Gastroesophageal sphincter (tissue), 4 donors: ENCODE data around the gene PLCB1. TPM values are rescaled to one million over a fixed set of nuclear protein-coding genes. Genes with fewer than 3 reads are reported as not detected.

ENCODE experiments used
- ATAC-seq: fragments of 150-250 bp; one replicate; pipeline ENCODE4 v1.9.1; 2016; ENCODE audit warnings: mild to moderate bottlenecking, moderate library complexity
- H3K27ac ChIP-seq, 4 donors: fragments of 200-600 bp; sonication (generic) in 3 of 4; 1 replicate in 3 of 4; 2 replicates in 1 of 4; pipeline ENCODE4 v1.5.1; 2016 to 2019
- H3K27me3 ChIP-seq: fragments of 200-600 bp; sonication (generic); one replicate; pipeline ENCODE4 v1.5.1; 2019
- H3K36me3 ChIP-seq, 2 donors: fragments of 200-600 bp; sonication (generic); one replicate each; pipeline ENCODE4 v1.5.1; 2019; ENCODE audit warnings: control low read depth in 1 of 2
- H3K4me1 ChIP-seq, 3 donors: fragments of 200-600 bp; sonication (generic); 1 replicate in 2 of 3; 2 replicates in 1 of 3; pipeline ENCODE4 v1.5.1; 2016 to 2019; ENCODE audit warnings: control low read depth in 2 of 3
- H3K4me3 ChIP-seq, 2 donors: fragments of 200-600 bp; sonication (generic); one replicate each; pipeline ENCODE4 v1.5.1; 2019; ENCODE audit warnings: mild to moderate bottlenecking in 1 of 2, moderate library complexity in 1 of 2
- H3K9me3 ChIP-seq, 3 donors: fragments of 200-600 bp; sonication (generic); one replicate each; pipeline ENCODE4 v1.5.1; 2017 to 2019; ENCODE audit warnings: control low read depth in 2 of 3
- EP300 ChIP-seq: sonication (generic); formaldehyde crosslinking; IDR thresholded peaks from one replicate; pipeline ENCODE4 v1.6.1; 2017; ENCODE audit warnings: antibody characterized with exemption, mild to moderate bottlenecking
- POLR2A ChIP-seq, 2 donors: fragments of 450-650 bp; IDR thresholded peaks; one replicate each; pipeline ENCODE4 v1.6.1; 2017; ENCODE audit warnings: antibody characterized with exemption in 2 of 2, mild to moderate bottlenecking in 2 of 2, moderate library complexity in 1 of 2
- POLR2AphosphoS5 ChIP-seq: sonication (generic); formaldehyde crosslinking; IDR thresholded peaks from one replicate; pipeline ENCODE4 v1.6.1; 2017; ENCODE audit warnings: antibody characterized with exemption
- WGBS, 2 donors: methylation state at CpG; one replicate each; pipeline ENCODE4 v1.1.5; 2018; ENCODE audit warnings: low coverage in 1 of 2; 5-methylcytosine and 5-hydroxymethylcytosine counted together
- total RNA-seq, 4 donors: library from RNA; depleted of rRNA; stranded (reverse); fragments of >200 nt; gene quantifications; one replicate each; pipeline ENCODE4 v1.1.0, GENCODE V29; 2016
- TF ChIP-seq, protein P1 (sequence below), 4 experiments: fragments of 200-600 bp in 2 of 4; fragments of 450-650 bp in 2 of 4; sonication (generic) in 1 of 4; IDR thresholded peaks; one replicate each; pipeline ENCODE4 v1.5.1; 2017 to 2019; ENCODE audit warnings: antibody characterized with exemption in 4 of 4, mild to moderate bottlenecking in 2 of 4, moderate library complexity in 2 of 4

Gene PLCB1
- total RNA-seq, 4 donors from 2014 or later, result 60.8 to 104 (median 69.0) TPM

DNA sequence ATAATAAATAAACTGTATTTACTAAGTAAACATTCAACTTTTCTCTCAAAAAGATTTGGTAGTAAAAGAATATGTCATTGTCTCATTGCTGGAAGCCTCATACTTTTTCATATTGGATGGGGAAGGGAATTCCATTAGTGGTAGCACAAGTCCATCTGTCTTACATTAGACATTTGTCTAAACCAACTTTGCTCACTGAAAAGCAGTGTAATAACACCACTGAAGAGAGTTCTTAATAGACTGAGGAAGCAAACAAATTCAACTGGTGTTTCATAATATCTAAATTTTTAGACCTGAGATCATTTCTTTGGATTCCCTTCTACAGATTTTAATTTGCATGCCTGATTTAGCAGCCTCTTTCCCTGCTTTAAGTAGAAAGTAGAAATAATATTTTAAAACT, 62.7 kb downstream of the PLCB1 start:
- Histone ChIP-seq H3K4me3 (no peak overlapping the region), H3K36me3 (no peaks in the 10 kb centered on the region), H3K4me1 (peaks cover 0 to 33% (median 4%) of the 10 kb centered on the region in 3 donors), H3K9me3 (peaks cover 0 to 9% (median 0%) of the 10 kb centered on the region in 3 donors), H3K27ac (peak overlapping the region in 2 of 4 donors; percentile 42 to 60), H3K27me3 (no peaks in the 10 kb centered on the region)
- TF ChIP-seq POLR2A (IDR thresholded peaks at IDR 0.05), result no peak
- no peak for TF ChIP-seq POLR2AphosphoS5
- TF ChIP-seq EP300, result no peak
- TF ChIP-seq, protein P1, sequence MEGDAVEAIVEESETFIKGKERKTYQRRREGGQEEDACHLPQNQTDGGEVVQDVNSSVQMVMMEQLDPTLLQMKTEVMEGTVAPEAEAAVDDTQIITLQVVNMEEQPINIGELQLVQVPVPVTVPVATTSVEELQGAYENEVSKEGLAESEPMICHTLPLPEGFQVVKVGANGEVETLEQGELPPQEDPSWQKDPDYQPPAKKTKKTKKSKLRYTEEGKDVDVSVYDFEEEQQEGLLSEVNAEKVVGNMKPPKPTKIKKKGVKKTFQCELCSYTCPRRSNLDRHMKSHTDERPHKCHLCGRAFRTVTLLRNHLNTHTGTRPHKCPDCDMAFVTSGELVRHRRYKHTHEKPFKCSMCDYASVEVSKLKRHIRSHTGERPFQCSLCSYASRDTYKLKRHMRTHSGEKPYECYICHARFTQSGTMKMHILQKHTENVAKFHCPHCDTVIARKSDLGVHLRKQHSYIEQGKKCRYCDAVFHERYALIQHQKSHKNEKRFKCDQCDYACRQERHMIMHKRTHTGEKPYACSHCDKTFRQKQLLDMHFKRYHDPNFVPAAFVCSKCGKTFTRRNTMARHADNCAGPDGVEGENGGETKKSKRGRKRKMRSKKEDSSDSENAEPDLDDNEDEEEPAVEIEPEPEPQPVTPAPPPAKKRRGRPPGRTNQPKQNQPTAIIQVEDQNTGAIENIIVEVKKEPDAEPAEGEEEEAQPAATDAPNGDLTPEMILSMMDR (IDR thresholded peaks at IDR 0.05), result no peak
- peak; percentile 74 for ATAC-seq

DNA sequence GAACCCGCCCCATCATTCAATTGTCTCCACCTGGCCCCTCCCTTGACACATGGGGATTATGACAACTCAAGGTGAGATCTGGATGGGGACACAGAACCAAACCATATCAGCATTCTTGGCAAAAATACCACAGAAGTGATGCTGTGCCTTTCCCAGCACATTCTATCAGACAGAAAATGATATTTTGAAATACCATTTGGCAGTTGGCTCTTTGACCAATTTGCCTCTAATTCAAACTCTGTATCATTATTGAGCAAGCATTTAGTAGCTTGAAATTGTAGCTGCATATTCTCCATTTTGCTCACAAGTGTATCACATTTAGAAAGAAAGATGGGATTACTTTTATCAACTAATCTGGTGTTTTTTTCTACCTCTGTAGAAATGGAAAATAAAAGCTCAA, 64.0 kb downstream of the PLCB1 start:
- 100% methylated on average over 1 of the region's 1 CpG; no CpG with 5 or more reads in 1 of the 2 donors for WGBS, 2 donors
- no peak for ATAC-seq

DNA sequence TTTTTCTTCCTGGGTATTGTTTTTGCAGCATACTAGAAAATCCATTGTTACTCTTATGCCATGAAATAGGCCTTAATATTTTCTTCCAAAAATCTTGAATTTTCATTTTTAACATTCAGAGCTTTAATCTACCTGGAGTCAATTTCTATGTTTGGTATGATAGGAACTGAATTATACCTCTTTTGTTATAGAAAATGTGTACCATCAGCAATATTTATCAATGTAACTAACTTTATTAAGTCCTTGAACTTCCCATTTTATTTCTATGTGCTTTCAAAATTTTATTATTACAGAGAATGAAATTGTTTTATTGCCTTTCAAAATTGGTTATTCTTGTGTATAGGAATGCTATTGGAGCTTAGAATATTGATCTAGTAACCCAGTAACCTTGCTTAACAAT, 68.2 kb downstream of the PLCB1 start:
- Histone ChIP-seq H3K27me3 (no peaks in the 10 kb centered on the region), H3K36me3 (no peaks in the 10 kb centered on the region), H3K4me1 (peaks cover 0 to 11% (median 2%) of the 10 kb centered on the region in 3 donors), H3K4me3 (no peak overlapping the region), H3K27ac (no peak overlapping the region), H3K9me3 (no peaks in the 10 kb centered on the region)
- no peak for ATAC-seq
- TF ChIP-seq POLR2AphosphoS5, result no peak
- no peak for TF ChIP-seq EP300
- TF ChIP-seq, protein P1 (IDR thresholded peaks at IDR 0.05), result no peak
- TF ChIP-seq POLR2A (IDR thresholded peaks at IDR 0.05), result no peak

More for the DNA sequence above, 64.0 kb downstream of the PLCB1 start:
- Histone ChIP-seq H3K27ac (peak overlapping the region in 2 of 4 donors; percentile 42 to 60), H3K36me3 (no peaks in the 10 kb centered on the region), H3K4me1 (peaks cover 0 to 22% (median 4%) of the 10 kb centered on the region in 3 donors), H3K27me3 (no peaks in the 10 kb centered on the region), H3K4me3 (no peak overlapping the region), H3K9me3 (peaks cover 0 to 9% (median 0%) of the 10 kb centered on the region in 3 donors)
- TF ChIP-seq EP300 (no peak), POLR2A (IDR thresholded peaks at IDR 0.05) (no peak), POLR2AphosphoS5 (peak; percentile 29)
- TF ChIP-seq, protein P1 (IDR thresholded peaks at IDR 0.05), result no peak

DNA sequence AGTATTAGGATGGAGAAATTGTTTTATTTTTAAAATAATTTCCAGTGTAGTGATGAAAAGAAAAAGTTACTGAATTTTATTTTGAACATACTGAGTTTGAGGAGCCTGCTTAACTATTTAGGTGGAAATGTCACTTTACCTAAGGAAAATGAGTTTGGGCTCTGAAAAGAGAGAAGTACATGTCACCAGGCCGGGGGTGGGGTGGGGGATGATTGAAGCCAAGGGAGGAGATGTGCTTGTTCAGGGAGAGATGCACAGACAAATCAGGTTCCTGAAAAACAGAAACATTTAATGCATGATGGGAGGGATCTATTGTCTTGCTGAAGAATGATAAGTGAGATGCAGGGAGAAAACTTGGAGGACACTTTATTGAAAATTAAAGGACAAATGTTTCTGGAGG, 71.3 kb downstream of the PLCB1 start:
- Histone ChIP-seq H3K27me3 (no peaks in the 10 kb centered on the region), H3K4me1 (peaks cover 0 to 17% (median 3%) of the 10 kb centered on the region in 3 donors), H3K4me3 (no peak overlapping the region), H3K27ac (no peak overlapping the region), H3K36me3 (no peaks in the 10 kb centered on the region), H3K9me3 (no peaks in the 10 kb centered on the region)
- TF ChIP-seq POLR2A (IDR thresholded peaks at IDR 0.05) (no peak), POLR2AphosphoS5 (no peak), EP300 (no peak)
- TF ChIP-seq, protein P1 (IDR thresholded peaks at IDR 0.05), result no peak
- no peak for ATAC-seq
- 100% methylated on average over 1 of the region's 1 CpG for WGBS, 2 donors

DNA sequence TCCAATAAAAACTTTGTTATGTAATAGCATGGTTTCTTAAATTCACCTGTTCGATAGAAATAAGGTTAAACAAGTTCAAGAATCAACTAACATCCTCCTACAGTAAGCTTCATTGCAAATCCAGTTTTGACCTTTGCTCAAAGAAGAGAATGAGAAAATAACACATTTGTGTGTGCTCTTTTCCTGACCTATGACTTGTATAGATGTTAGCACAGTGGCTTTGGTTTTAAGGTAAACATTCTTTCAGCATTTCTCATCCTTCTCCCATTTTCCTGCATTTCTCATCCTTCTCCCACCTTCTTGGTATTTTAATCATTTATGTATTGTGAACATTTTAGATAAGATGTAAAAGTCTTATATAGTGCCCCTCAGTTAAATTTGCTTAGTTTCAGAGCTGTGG, 73.9 kb downstream of the PLCB1 start:
- H3K27ac ChIP-seq, result no peak overlapping the region
- no peak overlapping the region for H3K4me3 ChIP-seq
- 80 to 100% methylated on average over 1 of the region's 1 CpG for WGBS, 2 donors
- H3K36me3 ChIP-seq, result no peaks in the 10 kb centered on the region
- no peaks in the 10 kb centered on the region for H3K9me3 ChIP-seq
- no peak for TF ChIP-seq POLR2A (IDR thresholded peaks at IDR 0.05)
- TF ChIP-seq EP300, result no peak
- peaks cover 0 to 33% (median 3%) of the 10 kb centered on the region in 3 donors for H3K4me1 ChIP-seq
- no peaks in the 10 kb centered on the region for H3K27me3 ChIP-seq
- ATAC-seq, result no peak
